ENCODE data around the gene HDAC7.
"Not testable (repeated sequence)": the region's sequence is repeated elsewhere in the genome, so short reads cannot be mapped to it uniquely, and the experiment has no call there.

HDAC7 gene

DNA sequence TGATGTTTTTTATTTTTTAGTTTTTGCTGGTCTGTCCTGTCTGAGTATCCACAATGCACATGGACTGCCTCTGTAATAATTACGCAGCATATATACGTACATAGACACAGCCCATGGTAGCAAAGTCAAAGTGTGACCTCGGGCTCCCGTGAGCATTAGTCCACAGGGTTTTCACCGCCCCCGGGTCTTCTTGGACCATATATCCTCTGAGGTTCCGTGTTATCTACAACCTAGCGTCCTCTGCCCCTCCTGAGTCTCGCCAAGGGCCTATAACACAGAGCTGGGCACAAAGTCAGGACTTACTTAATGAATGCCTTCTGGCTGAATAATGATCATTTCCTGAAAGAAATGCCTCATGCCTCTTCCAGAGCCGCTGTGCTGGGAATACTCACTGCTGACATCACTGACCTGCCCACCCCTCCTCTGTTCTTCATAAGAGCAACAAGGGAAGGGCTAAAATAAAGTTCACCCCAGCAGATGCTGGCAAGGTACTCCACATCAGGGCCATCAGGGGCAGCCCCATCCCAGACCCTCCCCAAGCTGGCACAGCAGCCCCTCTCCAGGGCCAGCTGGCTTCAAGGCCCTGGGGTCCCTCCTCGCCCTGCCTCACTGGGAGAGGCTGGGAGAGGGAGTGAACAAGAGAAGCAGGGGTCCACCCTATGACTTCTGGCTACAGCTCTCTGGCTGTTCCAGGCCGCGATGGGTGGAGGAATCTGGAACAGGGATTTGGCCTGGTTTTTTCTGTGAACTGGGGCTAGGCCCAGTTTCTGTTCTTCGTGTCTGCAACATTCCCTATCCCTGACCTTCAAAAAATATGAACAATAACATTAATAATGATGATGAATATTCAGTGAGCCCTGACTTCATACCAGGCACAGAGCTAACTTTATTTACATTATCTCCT is 7.9 kb downstream of the HDAC7 start:
- peak; percentile 85 for DNase-seq

DNA sequence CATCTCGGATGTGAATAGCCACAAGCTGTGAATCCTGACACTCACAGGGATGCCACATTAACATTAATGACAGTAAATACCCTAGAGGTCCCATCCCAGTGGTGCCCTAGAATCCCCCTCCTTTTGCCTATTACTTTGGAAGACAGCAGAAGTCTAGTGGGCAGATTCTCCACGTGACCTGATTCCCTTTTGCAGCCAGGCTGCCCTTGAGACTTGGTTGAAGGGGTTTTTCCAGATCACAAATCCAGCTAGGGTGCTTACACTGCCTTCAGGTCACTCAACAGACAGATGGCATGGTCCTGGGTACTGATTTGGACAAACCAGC is 8.7 kb downstream of the HDAC7 start:
- DNase-seq: no peak

DNA sequence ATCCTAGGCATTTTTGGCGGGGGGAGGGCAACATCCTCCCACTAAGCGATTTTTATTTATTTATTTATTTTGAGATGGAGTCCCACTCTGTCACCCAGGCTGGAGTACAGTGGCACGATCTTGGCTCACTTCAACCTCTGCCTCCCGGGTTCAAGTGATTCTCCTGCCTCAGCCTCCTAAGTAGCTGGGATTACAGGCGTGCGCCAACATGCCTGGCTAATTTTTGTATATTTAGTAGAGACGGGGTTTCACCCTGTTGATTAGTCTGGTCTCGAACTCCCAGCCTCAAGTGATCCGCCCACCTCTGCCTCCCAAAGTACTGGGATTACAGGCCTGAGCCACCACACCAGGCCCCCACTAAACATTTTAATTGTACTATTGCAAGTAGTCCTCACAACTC is 10.2 kb downstream of the HDAC7 start:
- not testable (repeated sequence) for DNase-seq

DNA sequence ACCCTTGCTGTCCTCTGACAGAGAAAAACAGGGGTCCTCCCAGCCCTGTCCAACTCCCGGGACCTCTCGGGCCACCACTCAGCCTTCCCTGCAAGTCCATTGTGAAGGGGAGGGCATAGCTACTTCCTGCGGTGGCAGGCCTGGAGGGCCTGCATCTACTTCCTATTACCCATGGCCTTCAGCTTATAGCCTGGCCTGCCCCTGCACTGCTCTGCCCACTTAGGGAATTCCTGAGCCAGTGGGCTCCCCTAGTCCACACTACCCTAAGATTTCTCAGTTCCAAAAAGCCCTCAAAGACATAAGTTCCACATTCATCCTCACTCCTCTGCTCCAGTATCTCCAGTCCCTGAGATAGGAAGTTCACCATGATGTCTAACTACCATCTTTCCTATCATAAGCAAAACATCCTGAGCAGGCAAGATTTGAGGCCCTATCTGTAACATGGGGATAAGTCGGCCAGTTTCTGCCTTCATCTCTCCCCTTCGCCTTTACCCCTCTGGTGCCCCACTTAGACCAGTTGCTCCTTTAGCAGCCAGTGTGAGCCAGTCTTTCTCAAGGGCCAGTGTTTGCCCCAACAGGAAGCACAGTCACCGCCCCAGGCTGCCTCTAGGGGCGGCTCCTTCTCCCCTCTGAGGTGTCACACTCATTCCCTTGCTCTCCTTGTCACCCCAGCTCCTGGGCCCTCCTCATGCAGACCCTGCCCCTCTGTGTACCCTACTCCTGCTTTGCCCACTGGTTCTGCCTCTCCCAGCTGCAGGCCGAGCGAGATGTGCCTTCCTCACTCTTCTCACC is 10.9 kb downstream of the HDAC7 start:
- peak; percentile 74 for DNase-seq

DNA sequence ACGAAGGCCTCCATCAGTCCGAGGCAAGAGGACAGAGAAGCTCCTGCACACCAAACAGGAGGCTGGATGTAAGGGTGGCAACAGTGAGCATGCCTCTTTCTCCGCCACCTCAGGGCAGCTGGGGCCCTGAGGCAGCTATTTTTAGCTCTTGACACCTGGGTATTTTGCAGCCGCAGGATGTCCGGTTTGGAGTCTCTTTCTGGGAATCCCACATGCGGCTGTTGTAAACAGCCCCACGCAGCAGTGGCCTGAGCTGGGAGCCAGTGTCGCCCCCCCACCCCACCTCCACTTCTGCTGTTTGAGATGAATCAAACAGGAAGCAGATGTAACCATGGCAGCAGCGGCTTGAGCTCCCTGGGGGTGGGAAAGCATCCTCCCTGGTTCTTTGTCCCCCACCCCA is 11.7 kb downstream of the HDAC7 start:
- peak; percentile 27 for DNase-seq

DNA sequence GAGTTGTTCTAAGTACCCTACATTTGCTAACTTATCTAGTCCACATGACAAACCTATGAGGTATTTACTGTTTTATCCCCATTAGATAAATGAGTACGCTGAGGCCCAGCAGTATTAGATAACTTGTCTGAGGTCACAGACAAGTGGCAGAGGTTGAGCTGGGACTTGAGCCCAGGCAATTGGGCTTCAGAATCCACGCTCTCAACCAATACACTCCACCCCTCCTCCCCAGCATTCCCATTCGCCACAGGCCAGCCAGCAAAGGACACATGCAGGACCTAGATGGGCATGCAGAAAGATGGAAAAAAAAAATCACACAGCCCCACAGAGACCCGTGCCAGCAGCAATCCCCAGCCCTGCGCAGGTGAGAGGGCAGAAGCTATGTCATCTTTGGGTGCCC is 12.4 kb downstream of the HDAC7 start:
- no peak for DNase-seq

DNA sequence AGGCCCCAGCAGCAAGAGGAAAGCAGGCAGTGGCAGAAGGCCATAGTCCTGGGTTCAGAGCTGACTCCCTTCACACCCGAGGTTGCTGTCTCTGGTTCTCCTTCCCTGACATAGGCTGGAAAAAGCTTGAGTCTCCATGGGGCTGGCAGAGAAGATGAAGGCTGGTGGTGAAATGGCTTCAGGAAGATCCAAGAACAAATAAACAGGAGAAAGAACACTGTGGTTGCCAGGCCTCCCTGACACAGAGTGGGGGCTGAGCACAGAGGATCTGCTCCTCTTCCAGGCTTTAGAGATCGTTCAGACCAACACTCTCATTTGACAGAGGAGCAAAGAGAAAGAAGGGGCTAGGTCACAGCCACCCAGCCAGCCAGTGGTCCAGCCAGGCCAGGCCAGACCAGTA is 14.3 kb downstream of the HDAC7 start:
- DNase-seq: no peak

DNA sequence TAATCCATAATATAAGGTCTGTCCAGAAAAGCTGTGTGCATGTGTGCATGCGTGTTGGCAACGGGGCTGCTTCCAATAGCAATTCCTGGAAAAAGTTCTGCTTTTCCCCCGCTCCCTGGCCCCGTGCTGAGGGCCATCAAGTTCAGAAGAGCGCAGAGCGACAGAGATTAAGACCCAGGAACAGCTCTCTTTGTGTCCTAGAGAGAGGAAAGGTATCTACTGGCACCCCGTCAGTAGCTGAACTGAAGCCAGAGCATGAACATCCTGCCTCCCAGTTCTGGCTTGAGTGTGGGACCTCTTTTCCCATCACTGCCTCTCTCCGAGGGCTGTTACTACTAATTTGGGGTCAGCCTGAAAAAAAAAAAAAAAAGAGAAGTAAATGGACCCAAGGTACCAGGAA is 15.5 kb downstream of the HDAC7 start:
- DNase-seq: no peak

DNA sequence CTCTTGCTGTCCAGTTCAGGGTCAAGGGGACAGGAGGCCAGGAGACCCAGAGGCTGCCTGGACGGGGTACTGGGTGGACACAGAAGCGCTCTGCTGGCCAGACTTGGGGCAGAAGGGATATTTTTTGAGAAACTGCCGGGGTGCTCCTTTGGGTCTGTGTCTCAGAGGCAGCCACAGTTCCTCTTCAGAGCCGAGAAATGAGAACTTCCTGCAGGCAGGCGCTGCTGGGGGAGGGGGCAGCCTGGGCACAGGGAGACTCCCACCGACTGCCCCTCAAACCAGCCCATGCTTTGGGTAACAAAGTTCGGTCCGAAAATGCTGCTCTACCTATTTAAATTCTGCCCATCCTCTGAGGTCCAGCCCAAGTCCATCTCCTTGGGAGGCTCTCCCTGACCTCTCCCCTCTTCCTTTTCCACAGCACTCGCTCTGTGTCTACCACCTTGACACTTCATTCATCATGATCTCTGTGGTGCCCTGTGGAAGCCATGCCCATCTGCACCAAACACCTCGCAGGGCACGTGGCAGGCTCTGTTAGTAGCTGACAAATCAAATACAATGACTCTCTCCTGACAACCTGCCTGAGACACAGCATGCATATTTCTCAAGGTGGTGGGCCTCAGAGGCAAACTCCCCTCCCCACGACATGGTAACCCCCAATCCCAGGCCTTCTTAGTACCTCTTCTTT is 16.4 kb downstream of the HDAC7 start:
- DNase-seq: no peak

DNA sequence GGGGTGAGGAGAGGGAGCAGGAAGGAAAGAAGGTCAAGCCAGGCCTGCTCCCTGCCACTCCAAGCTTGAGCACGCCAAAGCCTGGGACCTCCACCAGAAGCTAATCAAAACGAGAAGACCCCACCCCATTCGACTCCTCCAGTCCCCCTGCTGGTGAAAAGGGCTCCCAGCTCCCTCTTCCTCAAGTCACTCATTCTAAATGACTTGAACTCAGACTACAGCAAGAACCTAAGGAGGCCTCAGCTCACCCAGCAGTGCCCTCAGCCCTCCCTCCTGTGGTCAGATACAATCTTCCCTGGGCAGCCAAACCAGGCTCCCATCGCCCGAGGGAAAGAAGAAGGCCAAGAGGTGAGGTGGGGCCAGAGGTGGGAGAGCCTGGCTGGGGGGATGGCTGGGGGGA is 17.4 kb downstream of the HDAC7 start:
- no peak for DNase-seq

DNA sequence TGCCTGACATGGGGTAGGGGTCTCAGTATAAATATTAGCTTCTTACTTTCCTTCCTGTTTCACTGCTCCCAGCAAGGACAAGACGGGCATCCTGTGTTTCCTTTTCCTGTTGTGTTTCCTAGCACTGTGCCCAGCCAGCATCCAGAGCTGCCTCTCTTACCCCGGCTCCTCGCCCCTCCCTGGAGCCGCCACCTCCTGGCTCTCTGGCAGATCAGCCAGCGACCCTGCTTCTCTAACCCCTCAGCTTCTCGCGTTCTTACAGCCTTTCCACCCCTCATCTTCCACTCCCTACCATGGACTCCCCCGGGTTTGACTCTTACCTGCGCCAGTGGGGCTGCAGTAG is 17.8 kb downstream of the HDAC7 start:
- DNase-seq: no peak

DNA sequence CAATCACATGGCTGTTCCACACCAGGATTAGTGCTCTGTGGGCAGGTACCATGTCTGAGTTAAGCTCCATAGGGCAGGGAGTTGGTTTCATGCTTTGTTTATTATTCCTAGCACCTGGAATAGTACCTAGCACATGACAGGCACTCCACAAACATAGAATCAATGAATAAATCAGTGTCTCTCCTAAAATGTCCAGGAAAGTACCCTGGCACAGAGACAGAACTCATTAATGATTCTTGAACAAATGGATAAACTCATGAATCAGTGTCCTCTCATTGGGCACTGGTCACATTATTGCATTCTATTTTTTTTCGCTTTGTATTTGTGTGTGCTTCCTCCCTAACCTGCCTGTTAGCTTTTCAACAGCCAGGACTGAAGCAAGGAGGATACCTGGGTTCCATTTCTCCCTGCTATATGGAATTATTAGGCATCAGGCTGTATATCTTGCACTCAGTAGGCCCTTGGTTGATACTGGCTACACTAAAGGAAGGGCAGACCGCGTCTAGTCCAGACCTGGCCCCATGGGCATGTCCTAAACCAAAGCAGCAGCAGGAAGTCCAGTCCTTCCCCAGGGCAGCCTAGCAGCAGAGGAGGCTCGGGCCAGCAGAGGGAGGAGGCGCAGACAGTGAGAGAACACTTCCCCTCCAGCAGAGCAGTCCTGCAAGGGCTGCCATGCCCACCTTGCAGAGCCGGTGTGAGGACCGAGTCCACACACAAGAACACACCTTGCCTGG is 18.4 kb downstream of the HDAC7 start:
- no peak for DNase-seq

DNA sequence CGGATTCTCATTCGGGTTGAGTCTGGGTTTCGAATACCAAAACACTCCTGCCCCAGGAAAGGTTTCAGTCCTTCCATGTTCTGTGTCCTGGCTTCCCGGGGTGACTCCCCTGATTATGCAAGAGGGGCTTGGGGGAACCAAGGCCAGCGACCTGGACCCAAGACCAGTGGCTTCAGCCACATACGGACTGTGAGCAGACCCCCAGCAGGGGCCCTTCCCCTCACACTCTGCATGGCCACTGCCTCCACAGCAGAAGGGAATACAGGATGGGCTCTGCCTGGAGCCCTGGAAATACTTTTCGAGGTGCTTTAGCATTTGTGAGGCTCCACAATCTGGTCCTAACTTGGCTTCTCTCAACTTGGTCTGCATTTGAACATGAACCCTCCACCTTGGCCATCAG is 19.1 kb downstream of the HDAC7 start:
- no peak for DNase-seq

DNA sequence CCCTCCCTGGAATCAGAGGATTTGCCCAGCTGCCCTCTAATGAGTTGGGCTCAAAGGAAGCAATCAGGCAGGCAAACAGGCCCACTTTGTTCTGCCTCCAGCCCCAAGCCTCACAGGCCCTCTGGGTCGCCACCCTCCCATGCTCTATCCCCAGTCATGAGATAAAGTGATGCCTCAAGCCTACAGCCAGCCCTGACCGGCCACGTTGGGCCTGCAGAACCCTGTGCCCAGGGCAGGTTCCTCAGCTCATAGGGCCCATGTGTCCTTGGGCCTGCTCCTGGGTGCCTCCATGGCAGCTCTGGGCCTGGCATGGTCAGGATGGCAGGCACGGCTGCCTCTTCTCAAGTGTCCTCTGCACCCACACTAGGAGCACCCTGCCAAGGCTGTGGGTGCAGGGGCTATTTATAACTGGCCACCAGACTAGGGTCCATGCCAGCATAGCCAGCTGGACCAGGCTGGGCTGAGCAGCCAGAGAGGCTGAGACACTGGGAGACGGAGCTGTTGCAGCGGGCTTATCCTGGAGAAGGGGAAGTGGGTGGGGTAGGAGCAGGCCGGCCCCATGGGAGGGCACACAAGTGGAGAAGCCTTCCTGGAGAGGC is 20.2 kb downstream of the HDAC7 start:
- no peak for DNase-seq

DNA sequence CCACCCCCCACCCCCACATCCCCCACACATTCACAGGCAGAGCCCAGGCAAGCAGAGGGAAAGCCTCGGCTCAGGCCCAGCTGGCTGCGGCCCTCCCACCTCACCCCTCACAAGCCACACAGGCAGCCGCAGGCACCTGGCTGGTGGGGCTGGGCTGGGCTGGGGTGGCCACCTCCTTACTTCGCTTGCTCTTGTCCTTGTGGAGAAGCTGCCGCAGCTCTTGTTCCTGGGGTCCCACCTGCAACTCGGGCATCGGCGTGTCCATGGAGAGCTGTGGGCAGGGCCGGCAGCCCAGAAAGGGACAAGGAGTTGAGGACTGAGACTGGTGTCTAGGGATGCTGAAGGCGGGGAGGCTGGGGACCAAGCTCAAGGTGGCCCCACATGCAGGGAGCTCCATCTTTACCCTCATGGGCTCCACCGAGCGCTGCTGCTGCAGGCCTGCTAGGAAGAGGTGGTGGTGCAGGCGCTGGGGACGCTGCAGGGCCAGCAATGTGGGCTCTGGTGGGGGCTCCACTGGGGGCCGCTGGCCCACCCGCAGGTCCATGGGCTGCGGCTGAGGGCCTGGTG is 21.2 kb downstream of the HDAC7 start:
- DNase-seq: no peak

DNA sequence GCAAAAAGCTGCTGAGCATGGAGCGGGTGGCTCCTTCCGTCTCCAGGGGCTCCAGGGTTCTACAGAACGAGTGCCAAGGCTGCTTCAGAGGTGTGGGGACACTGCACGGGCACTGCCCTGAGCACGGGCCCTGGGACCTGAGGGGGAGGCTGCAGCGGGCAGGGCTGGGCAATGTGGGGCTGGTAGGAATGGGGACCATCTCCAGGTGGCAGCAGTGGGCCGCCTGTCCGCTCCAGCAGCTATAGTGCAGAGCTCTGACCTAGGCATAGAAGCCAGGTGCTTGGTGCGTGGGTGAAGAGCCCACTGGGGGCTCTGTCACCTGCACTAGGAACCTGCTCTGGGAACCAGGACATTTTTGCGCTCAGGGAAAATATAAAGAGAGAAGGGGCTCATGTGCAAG is 22.3 kb downstream of the HDAC7 start:
- no peak for DNase-seq

DNA sequence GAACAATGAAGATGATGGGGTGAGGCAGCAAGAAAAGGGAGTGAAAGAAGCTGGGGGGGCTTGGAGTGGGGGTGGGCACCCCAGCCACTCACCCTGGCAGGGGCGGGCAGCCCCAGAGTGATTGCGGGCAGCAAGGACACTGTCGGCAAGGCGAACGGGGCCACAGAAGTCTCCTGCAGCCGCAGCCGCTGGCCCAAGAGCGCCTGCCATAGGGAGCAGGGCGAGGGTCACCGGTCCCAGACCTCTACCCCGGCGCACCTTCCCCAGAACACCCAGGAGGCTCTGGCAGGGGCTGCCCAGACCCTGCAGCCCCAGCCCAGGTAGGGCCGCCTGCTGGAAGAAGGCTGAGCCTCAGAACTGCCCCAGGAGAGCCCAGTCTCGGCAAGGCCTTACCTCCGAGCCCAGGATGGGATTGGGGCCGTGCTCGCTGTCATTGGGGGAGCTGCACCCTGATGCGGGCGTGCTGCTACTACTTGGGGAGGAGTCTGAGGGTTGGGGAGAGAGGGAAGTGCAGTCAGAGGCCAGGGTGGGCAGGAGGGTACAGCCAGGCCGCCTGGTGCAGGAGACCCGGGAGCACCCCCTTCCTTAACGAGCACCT is 23.8 kb downstream of the HDAC7 start:
- DNase-seq: no peak

DNA sequence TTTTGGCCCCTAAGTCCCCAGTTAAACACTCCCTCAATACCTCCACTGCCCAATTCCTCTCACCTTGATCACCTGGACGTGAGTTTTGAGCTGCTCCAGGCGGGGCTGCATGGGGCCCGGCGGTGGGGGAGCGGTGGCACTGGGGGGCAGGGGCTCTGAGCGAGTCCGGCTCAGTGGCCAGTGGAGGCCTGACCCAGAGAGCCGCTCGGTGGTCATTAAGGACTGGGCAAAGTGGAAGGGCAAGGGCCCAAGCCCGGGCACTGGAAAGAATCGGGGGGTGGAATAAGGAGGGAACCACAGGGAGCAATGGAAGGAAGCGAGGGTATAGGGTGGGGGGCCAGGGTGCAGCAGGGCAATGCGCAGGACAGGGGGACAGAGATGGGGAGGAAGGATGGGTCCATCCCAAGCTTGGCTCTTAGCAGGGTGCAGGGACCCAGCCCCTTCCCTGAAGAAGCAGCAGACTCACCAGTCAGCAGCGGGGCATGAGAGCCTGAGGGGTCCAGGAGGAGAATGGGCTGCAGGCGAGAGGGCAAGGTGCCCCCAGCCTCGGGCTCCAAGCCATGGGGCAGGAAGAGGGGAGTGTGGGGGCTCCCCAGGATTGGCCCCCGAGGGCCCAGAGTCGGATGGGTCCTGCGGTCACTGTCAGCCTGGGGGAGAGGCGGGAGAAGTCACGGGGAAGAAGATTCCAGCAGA is 24.4 kb downstream of the HDAC7 start:
- no peak for DNase-seq

DNA sequence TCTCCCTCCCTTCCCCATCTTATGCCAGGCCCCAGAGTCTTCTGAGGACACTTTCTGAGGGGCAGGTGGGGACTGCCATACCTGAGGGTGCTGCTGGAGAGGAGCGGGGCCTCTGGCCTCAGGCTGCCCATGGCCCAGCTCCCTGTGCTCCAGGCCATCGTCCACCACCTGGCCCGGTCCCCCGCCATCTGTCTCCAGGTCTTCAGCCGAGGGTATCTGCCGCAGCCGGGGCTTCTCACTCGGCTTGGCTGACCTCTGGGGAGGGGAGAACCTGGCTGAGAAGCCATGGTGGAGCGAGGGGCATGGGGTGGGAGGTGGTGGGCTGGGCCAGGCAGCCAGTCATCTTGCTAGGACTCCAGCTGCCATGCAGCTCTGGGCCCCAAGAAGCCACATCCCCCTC is 25.0 kb downstream of the HDAC7 start:
- DNase-seq: no peak

DNA sequence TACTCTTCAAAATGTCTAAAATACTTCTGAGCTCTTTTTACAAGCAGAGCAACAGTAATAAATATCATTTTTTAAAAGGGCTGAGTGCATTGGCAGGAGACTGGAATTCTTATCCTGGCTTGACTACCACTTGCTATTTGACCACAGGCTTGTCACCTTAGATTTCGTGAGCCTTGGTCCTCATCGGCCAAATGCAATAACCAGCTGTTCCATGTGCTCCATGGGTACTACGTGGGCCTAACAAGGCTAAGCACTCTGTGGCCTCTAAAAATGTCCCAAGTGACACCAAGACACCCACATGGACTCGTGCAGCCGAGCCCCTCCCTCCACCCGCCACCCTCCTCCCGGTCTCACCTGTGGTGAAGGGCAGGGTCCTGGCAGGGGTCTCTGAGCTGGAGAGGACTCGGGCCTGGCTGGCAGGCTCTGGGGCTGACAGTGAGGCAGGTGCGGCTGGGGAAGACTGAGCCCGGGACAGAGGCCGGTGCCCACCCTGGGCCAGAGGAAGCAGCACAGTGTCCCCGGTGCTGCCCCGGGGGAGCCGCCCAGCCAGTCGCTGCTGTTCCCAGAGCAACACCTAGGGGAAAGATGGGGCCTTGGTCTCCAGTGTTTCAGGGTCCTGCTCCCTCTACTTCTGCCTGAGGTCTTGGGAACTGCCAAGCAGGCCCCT is 26.6 kb downstream of the HDAC7 start:
- no peak for DNase-seq

DNA sequence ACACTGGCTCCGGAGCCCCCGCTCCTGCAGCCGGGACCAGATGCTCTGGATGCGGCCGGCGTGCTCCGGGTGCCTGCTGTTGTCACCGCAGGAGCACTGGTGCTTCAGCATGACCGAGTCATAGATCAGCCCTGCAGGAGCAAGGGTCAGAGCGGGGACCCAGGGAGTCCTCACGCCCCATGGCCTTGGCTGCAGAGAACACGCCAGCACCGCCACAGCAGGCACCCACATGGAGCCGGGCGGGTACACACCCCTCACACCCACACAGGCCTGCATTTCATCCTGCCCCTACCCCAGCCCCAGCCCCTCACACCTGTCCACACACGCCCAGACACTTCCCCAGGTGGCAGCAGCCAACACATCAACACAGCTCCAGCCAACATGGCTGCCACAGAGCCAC is 27.8 kb downstream of the HDAC7 start:
- DNase-seq: no peak
